ENCODE data around the gene PABPN1.

Gene PABPN1

DNA sequence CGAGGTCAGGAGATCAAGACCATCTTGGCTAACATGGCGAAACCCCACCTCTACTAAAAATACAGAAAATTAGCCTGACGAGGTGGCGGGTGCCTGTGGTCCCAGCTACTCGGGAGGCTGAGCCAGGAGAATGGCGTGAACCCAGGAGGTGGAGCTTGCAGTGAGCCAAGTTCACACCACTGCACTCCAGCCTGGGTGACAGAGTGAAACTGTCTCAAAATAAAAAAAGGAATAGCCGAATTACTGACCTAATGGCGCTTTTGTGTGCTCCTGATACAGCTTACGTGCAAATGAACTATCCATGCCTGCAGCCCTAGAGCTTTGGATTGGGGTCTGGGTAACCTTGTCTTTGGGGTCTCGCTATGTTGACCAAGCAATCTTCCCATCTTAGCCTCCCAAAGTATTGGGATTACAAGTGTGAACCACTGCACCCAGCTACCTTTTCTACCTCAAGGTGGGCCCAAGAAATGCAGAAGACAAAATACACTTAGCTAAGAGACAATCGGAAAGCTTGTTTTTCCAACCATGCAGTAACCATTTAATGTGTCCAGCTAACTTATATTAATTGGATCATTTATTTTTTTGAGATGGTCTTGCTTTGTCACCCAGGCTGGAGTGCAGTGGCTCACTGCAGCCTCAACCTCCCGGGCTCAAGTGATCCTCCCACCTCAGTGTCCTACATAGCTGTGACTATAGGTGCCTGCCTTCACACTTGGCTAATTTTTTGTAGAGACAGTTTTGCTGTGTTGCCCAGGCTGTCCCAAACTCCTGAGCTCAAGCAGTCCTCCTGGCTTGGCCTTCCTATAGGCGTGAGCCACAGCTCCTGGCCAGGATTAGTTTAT lies 5.5 kb downstream of the PABPN1 start:
- DNase-seq (ENCODE audit: low spot score), result no peak

- peak; percentile 82 for DNase-seq (ENCODE audit: low spot score)
These were observed 6.9 kb downstream of the PABPN1 start for GRCh38 chr14:23327947-23328744.

DNA sequence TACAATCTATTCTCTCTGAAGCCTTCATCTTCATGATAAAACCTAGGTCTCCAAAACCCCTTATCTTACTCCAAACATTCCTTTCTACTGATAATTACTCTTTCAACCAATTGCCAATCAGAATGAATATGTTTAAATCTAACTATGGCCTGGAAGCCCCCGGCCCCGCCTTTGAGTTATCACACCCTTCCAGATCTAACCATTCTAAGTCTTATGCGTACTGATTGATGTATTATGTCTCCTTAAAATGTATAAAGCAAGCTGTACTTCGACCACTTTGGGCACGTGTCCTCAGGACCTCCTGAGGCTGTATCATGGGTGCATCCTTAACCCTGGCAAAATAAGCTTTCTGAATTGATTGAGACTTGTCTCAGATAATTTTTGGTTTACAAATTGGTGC lies 14.4 kb downstream of the PABPN1 start:
- DNase-seq (ENCODE audit: low spot score), result no peak

GRCh38 chr14:23339506-23340268 lies 18.4 kb downstream of the PABPN1 start:
- no peak for DNase-seq (ENCODE audit: low spot score)

DNA sequence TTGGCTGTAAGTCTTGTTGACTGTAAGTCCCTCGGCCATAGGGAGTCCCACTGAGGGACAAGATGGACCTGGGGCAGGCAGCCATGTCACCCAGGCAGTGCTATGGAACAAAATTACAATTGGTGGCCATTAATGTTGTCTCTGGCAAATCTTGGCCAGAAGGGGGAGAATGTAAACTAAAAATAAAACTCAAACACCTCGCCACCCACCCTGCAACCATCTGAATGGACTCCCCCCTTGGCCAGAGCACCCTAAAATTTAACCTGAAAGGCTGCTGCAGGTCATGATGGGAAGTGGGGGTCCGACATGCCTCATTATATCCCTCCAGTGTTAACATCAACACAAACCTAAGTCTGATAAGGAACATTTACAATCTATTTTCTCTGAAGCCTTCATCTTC lies 23.2 kb downstream of the PABPN1 start:
- no peak for DNase-seq (ENCODE audit: low spot score)

DNA sequence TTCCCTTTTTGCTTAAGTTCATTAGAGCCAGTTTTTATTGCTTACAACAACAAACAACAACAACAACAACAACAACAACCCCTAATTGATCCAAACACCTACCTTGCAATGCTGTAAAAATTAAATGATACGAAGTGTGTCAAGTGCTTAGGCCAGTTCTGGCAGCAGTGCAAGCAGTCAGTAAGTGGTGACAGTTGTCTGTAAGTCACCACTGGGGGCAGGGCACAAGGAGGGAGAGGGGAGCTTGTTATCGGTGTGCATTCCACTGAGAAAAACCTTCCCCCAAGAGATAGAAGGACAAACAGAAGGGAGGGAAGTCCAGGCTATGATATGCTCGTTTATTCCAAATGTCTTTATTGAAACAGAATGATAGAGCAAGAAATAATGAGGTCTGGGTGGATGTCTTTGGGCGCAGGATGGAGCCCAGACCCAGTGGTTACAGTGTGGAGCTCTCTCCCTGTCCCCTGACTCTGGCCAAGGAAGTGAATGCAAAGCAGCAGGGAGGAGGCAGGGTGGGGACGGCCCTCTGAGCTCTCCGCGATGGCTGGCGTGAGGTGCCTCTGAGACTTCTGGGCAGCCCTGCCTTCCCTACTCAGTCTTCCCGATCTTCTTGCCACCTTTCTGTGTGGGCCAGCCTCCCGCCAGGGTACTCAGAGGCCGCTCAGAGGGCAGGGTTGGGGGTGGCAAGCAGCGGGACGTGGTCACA lies 24.9 kb downstream of the PABPN1 start:
- no peak for DNase-seq (ENCODE audit: low spot score)

DNA sequence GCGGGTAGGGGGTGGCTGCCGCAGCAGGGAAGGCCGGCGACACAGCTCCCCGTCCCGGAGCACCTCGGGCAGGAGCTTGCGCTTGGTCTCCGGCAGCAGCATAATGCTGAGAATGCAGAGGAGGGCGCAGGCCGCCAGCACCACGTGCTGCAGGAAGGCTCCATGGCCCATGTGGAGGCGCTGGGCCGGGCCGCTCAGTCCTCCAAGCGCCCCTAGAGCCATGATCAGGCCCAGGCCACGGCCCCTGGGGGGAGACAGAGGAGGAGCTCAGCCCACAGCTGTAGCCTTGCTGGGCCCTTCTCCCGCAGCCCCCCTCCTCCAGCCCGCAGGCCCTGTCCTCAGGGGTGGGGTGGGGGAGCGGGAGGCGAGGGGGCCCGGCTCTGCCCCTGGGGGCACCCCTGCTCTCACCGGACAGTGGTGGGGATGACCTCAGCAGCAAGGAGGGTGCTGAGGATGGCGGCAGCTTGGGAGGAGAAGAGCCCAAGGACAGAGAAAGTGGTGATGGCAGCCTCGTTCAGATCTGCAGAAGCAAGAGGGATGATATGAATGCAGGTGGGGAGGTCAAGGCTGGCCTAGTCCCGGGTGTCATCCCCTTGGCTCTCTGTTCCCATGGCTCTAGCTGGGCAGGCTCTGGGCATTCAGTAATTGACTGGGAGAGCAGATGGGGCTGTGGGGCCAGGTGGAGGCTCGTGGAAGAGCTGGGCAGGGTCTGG lies 25.6 kb downstream of the PABPN1 start:
- DNase-seq (ENCODE audit: low spot score), result no peak

DNA sequence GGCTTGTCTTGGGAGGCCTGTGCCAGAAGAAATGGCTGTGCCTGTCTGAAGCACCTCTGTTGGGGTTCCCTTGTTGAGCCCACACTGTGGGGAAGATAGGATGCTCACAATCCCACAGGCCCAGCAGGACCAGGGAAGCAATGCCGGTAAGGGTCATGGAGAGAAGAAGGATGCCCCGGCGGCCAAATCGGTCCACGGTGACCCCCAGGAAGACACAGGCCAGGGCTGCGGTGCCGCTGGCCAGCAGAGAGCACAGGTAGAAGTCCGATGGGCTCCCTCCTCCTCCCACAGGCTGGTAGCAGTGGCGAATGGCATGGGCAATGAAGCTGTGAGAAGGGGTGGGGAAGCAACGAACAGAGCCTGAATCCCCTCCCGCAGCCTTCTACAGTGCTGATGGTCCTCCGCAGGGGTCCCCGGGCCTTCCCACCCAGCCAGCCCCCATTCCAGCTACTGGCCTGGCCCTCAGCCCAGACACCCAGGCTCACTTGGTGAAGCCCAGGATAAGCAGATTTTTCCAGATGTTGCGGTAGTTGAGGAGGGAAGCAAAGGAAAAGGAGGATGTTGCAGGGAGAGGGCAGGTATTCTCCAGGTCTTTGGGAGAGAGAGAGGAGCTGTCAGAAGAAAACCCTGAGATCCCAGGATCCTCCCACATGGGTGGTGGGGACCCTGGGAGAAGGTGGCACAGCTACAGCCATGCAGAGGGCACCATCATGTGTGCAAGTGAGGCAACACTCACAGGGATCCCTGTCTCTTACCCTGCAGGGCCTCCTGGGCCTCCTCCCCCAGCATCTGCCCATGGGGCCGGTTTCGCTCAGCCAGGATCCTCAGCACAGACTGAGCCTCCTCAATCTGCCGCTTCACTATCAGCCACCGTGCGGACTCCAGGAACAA lies 26.4 kb downstream of the PABPN1 start:
- no peak for DNase-seq (ENCODE audit: low spot score)

GRCh38 chr14:23348297-23348655 lies 27.0 kb downstream of the PABPN1 start:
- DNase-seq (ENCODE audit: low spot score), result no peak

- no peak for DNase-seq (ENCODE audit: low spot score)
These were observed 28.0 kb downstream of the PABPN1 start for GRCh38 chr14:23349156-23349845.

GRCh38 chr14:23351681-23352505 lies 30.6 kb downstream of the PABPN1 start:
- DNase-seq (ENCODE audit: low spot score), result no peak

DNA sequence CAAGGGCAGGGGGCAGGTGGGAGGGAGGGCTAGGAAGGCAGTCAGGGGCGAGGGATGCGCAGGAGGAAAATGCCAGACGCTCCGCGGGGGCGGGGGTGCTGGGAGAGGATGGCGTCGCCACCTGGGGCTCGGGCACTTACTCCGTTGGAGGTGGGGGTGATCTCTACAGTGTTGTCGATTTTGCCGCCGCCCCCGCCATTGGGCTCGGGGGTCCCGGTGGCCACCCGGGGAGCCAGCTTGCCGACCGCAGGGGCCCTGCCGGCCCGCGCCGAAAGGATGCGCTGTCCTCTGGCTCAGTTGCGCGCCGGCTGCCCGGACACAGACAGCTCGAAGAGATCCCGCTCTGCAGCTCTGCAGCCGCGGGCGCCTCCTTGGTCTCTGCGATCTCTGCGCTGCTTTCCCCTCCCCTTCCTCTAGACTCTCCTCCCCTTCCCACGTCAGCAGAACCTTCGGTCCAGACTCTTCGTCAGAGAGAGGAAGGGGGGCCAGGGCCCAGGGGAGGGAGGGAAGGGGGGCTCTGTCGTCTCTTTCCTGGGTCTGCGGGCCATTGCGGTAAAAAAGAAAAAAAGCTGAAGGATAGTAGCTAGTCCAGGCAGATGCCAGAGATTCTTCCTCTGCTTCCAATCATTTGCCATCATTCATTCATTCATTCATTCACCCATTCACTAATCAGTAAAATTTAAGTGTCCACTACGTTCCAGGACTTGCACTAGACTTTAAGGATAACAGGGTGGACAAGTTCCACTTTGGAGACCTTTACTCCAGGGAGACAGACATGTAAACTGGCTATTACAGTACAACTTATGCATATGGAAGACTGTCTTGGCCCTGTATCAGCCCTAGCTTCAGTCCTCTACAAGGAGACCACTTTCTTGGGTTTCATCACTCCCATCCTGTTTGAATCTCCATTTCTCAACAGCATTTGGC lies 31.5 kb downstream of the PABPN1 start, which contains the start of gene SLC22A17:
Gene SLC22A17, minus strand, starts transcription at position 382 of the 927 bp plus-strand sequence.
- peak; percentile 35 for DNase-seq (ENCODE audit: low spot score)

DNA sequence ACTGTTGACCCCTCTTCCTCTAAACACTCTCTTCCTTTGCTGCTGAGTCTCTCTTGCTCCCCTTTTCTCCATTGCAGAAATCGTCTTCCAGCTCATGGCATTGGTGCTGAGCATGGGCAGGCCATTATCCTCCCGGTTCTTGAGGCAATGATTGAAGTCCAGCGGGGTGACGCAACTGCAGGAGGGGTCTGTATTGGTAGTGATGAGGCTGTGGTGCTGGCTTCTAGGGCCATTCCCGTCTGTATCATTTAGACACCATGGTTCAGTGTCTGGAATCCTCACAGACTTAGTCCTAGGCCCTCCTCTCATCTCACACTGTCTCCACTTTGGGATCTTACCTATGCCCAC lies 32.1 kb downstream of the PABPN1 start:
- no peak for DNase-seq (ENCODE audit: low spot score)

- no peak for DNase-seq (ENCODE audit: low spot score)
These were observed 33.7 kb downstream of the PABPN1 start for GRCh38 chr14:23354990-23355389.

DNA sequence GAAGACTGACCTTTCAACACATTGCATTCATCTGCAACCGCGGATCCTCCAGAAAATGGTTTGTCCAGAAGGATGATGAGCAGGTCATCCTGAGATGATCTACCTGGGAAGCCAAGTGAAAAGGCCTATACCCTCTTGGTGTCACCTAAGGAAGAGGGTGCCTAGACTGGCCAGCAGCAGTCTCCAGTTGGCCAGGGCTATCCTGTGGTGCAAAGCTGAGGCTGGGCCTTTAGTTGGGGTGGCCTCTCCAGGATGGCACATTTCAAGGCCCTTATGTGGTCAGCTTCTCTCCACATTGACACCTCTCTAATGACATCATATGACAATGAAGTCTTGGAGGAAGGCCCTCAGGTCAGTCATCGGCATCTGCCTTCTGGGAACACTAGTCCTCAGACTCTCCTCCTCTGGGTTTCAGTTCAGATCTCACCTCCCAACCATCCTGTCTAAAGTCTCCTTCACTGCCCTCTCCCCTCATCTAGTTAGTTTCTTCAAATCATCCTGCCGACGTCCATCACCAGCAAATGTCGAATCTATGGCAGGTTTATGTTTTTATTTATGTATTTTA lies 34.7 kb downstream of the PABPN1 start:
- no peak for DNase-seq (ENCODE audit: low spot score)

- no peak for DNase-seq (ENCODE audit: low spot score)
These were observed 35.4 kb downstream of the PABPN1 start for GRCh38 chr14:23356662-23357061.

GRCh38 chr14:23357261-23357660 lies 36.0 kb downstream of the PABPN1 start:
- no peak for DNase-seq (ENCODE audit: low spot score)

Data from activated CD4-positive, alpha-beta T cell treated with anti-CD3 and anti-CD28 coated beads, Interleukin-2, Interleukin-4, amounts not matched to agents 100 ng/mL and 50 ng/mL, durations not matched to agents 16 hours and 8 hours (primary cell).